HCT116 (cell line): ENCODE results near the gene MYO3B. TPM values are rescaled to one million over a fixed set of nuclear protein-coding genes. Genes with fewer than 3 reads are reported as not detected.

Experiments used
- ATAC-seq: fragments of 200-7000 bp; cut with Tn5 transposase; 2 replicates; pipeline ENCODE4 v1.9.1; 2020; ENCODE audit warnings: mild to moderate bottlenecking, moderate library complexity
- BruUV-seq: library from RNA; stranded (reverse); fragments of 400-500 nt; replicated peaks from 2 replicates; lab custom pipeline; 2021; lab: Mats Ljungman, UMichigan
- CTCF ChIA-PET: fragments of 300-600 bp; sonication (Branson Sonifier 250); formaldehyde crosslinking; loops from one replicate; lab custom pipeline; 2021; ENCODE audit warnings: antibody characterized with exemption; lab: Charles Lee
- POLR2A ChIA-PET: fragments of 300-600, 350-600 bp; sonication (Branson Sonifier 250); formaldehyde crosslinking; loops from one replicate; lab custom pipeline; 2021; ENCODE audit warnings: antibody characterized with exemption; lab: Charles Lee
- RAD21 ChIA-PET, 2 experiments: fragments of 300-600 bp; sonication (Branson Sonifier 250); formaldehyde crosslinking; loops; one replicate each; lab custom pipeline; 2023; ENCODE audit warnings: low total read pairs in 2 of 2; ENCODE audit not compliant: uncharacterized antibody in 2 of 2, unreplicated experiment in 2 of 2, low non-redundant PET in 1 of 2; lab: Charles Lee
- DNase-seq: peaks from one replicate; pipeline ENCODE4 v3.0.0-alpha.2; 2010; ENCODE audit warnings: low read depth, low spot score
- H2AFZ ChIP-seq: fragments of 200-600 bp; shearing (Covaris generic), sonication (generic); 2 replicates; pipeline ENCODE4 v1.6.1; 2017; ENCODE audit warnings: low read depth, mixed run types, mixed read lengths, antibody characterized with exemption, low read length; ENCODE audit not compliant: poor library complexity, severe bottlenecking
- H3K27ac ChIP-seq: 2 replicates; pipeline ENCODE4 v1.5.1; 2012; ENCODE audit warnings: low read depth, low read length
- H3K27me3 ChIP-seq: fragments of 200-600 bp; sonication (generic); 2 replicates; pipeline ENCODE4 v1.6.1; 2016; ENCODE audit warnings: mixed run types, low read length, mixed read lengths; ENCODE audit not compliant: insufficient read depth
- H3K36me3 ChIP-seq, 2 experiments: fragments of 200-500 bp in 1 of 2; fragments of 200-600 bp in 1 of 2; sonication (Bioruptor generic) in 1 of 2; sonication (generic) in 1 of 2; 2 replicates each; pipeline versions ENCODE4 v1.5.1 to v1.6.1; 2014 to 2016; ENCODE audit warnings: low read length in 2 of 2, inconsistent platforms in 1 of 2, mixed read lengths in 1 of 2, mixed run types in 1 of 2; ENCODE audit not compliant: insufficient read depth in 2 of 2, control insufficient read depth in 1 of 2
- H3K4me1 ChIP-seq, 2 experiments: fragments of 200-600 bp in 1 of 2; sonication (generic) in 1 of 2; 2 replicates each; pipeline versions ENCODE4 v1.5.1 to v1.6.1; 2012 to 2017; ENCODE audit warnings: low read length in 2 of 2, inconsistent platforms in 1 of 2, mild to moderate bottlenecking in 1 of 2, mixed read lengths in 1 of 2, mixed run types in 1 of 2, moderate library complexity in 1 of 2; ENCODE audit not compliant: insufficient read depth in 2 of 2, control insufficient read depth in 1 of 2
- H3K4me2 ChIP-seq: fragments of 200-600 bp; sonication (generic); 2 replicates; pipeline ENCODE4 v1.6.1; 2017; ENCODE audit warnings: mixed run types, low read length, mixed read lengths
- H3K4me3 ChIP-seq, 2 experiments: fragments of 200-600 bp in 1 of 2; sonication (generic) in 1 of 2; replicated peaks in 1 of 2; 2 replicates each; pipeline ENCODE4 v1.5.1; 2011 to 2016; ENCODE audit warnings: low read length in 2 of 2, control low read depth in 1 of 2, low read depth in 1 of 2, mild to moderate bottlenecking in 1 of 2, mixed read lengths in 1 of 2, mixed run types in 1 of 2
- H3K79me2 ChIP-seq: fragments of 200-600 bp; sonication (generic); 2 replicates; pipeline ENCODE4 v1.6.1; 2017; ENCODE audit warnings: mild to moderate bottlenecking, mixed run types, low read length, moderate library complexity, mixed read lengths; ENCODE audit not compliant: insufficient read depth
- H3K9ac ChIP-seq: fragments of 200-600 bp; sonication (generic); 2 replicates; pipeline ENCODE4 v1.6.1; 2016; ENCODE audit warnings: low read length, mixed read lengths
- H3K9me2 ChIP-seq: fragments of 200-600 bp; sonication (generic), shearing (Covaris generic); 2 replicates; pipeline ENCODE4 v1.6.1; 2017; ENCODE audit warnings: mixed run types, mild to moderate bottlenecking, moderate library complexity; ENCODE audit not compliant: insufficient read depth
- H3K9me3 ChIP-seq, 2 experiments: fragments of 200-500 bp in 1 of 2; fragments of 200-600 bp in 1 of 2; sonication (Bioruptor generic) in 1 of 2; sonication (generic) in 1 of 2; 2 replicates each; pipeline ENCODE4 v1.6.1; 2014 to 2017; ENCODE audit warnings: low read length in 2 of 2, mixed read lengths in 2 of 2, inconsistent platforms in 1 of 2, low read depth in 1 of 2, mild to moderate bottlenecking in 1 of 2, mixed run types in 1 of 2, moderate library complexity in 1 of 2; ENCODE audit not compliant: control insufficient read depth in 1 of 2, insufficient read depth in 1 of 2
- H4K20me1 ChIP-seq: fragments of 200-600 bp; sonication (generic), shearing (Covaris generic); 2 replicates; pipeline ENCODE4 v1.6.1; 2017; ENCODE audit warnings: mixed run types, mild to moderate bottlenecking, moderate library complexity; ENCODE audit not compliant: insufficient read depth
- ATF3 ChIP-seq: IDR thresholded peaks from 2 replicates; pipeline ENCODE4 v1.6.1; 2012
- CEBPB ChIP-seq: IDR thresholded peaks from 2 replicates; pipeline ENCODE4 v1.6.1; 2012; ENCODE audit warnings: low read depth
- CTCF ChIP-seq, 3 experiments: fragments of 200-600 bp in 1 of 3; sonication (generic) in 1 of 3; IDR thresholded peaks in 2 of 3; conservative IDR thresholded peaks in 1 of 3; 2 replicates each; pipeline ENCODE4 v1.5.1; 2012 to 2017; ENCODE audit warnings: low read depth in 2 of 3, low read length in 2 of 3, antibody characterized with exemption in 1 of 3, borderline replicate concordance in 1 of 3, control low read depth in 1 of 3, mild to moderate bottlenecking in 1 of 3, mixed read lengths in 1 of 3, mixed run types in 1 of 3, moderate library complexity in 1 of 3; ENCODE audit not compliant: insufficient read depth in 1 of 3
- ELF1 ChIP-seq: IDR thresholded peaks from 2 replicates; pipeline ENCODE4 v1.6.1; 2012; ENCODE audit warnings: low read depth, borderline replicate concordance
- EZH2phosphoT487 ChIP-seq: fragments of 200-600 bp; IDR thresholded peaks from 2 replicates; pipeline ENCODE4 v1.6.1; 2018; ENCODE audit warnings: antibody characterized with exemption, borderline replicate concordance
- MAX ChIP-seq: IDR thresholded peaks from 2 replicates; pipeline ENCODE4 v1.6.1; 2012
- POLR2A ChIP-seq: IDR thresholded peaks from 2 replicates; pipeline ENCODE4 v1.7.0; 2011; ENCODE audit warnings: borderline replicate concordance; ENCODE audit not compliant: insufficient read depth, insufficient read length; ENCODE audit errors: extremely low read depth
- RAD21 ChIP-seq: IDR thresholded peaks from 2 replicates; pipeline ENCODE4 v1.6.1; 2012; ENCODE audit warnings: low read depth, mild to moderate bottlenecking
- REST ChIP-seq: IDR thresholded peaks from 2 replicates; pipeline ENCODE4 v1.6.1; 2012; ENCODE audit warnings: low read depth
- SIN3A ChIP-seq: IDR thresholded peaks from 2 replicates; pipeline ENCODE4 v1.6.1; 2012; ENCODE audit warnings: low read depth
- SP1 ChIP-seq: IDR thresholded peaks from 2 replicates; pipeline ENCODE4 v1.6.1; 2012; ENCODE audit warnings: low read depth
- SRF ChIP-seq: IDR thresholded peaks from 2 replicates; pipeline ENCODE4 v1.6.1; 2012; ENCODE audit warnings: low read depth
- YY1 ChIP-seq: IDR thresholded peaks from 2 replicates; pipeline ENCODE4 v1.6.1; 2011; ENCODE audit warnings: low read length, low read depth, moderate library complexity, mild to moderate bottlenecking; ENCODE audit not compliant: insufficient replicate concordance; ENCODE audit errors: extremely low read depth
- ZBTB33 ChIP-seq: IDR thresholded peaks from 2 replicates; pipeline ENCODE4 v1.6.1; 2011; ENCODE audit warnings: mild to moderate bottlenecking, low read length, moderate library complexity; ENCODE audit not compliant: insufficient replicate concordance; ENCODE audit errors: extremely low read depth
- ZNF274 ChIP-seq: fragments of 200-500 bp; sonication (Bioruptor generic); IDR thresholded peaks from 2 replicates; pipeline ENCODE4 v1.6.1; 2014; ENCODE audit warnings: mild to moderate bottlenecking, low read depth, low read length, inconsistent platforms
- intact Hi-C: fragments of 100-400 bp; cut with micrococcal nuclease; formaldehyde crosslinking; loops from 2 replicates; pipeline ENCODE4 v1.10.0; 2022
- total RNA-seq: library from RNA; stranded (reverse); gene quantifications from one replicate; pipeline ENCODE4 v1.2.1, GENCODE V29; 2021; ENCODE audit not compliant: unreplicated experiment

Gene MYO3B
- total RNA-seq, 1 experiment from 2014 or later: not detected

- ATAC-seq (no peak), DNase-seq (no peak)
- BruUV-seq: no TSS peak
- TF ChIP-seq ATF3: no peak
- no peak for TF ChIP-seq MAX
- no peak for TF ChIP-seq ELF1
- TF ChIP-seq CEBPB: no peak
- no peak for TF ChIP-seq SP1
- TF ChIP-seq REST: no peak
- TF ChIP-seq YY1: no peak
- no peak for TF ChIP-seq EZH2phosphoT487
- TF ChIP-seq POLR2A: no peak
- no peak for TF ChIP-seq CTCF (IDR thresholded peaks at IDR 0.05 in 2 of 3, conservative IDR thresholded peaks at IDR 0.05 in 1 of 3; ENCODE audit: borderline replicate concordance in 1 of 3, insufficient read depth in 1 of 3, low read depth in 2 of 3, low read length in 2 of 3)
- no peak for TF ChIP-seq SRF
- no peak for TF ChIP-seq ZNF274
- TF ChIP-seq SIN3A: no peak
- no peak for TF ChIP-seq ZBTB33
- no peak for TF ChIP-seq RAD21
- H3K9me2 ChIP-seq: no peaks in the 10 kb centered on the region
- H3K79me2 ChIP-seq: no peaks in the 10 kb centered on the region
- H3K4me1 ChIP-seq: no peaks in the 10 kb centered on the region
- H3K27ac ChIP-seq: no peak overlapping the region
- intact Hi-C loops: no loop called here
- H3K9ac ChIP-seq: no peak overlapping the region
- H3K4me3 ChIP-seq: no peak overlapping the region
- ChIA-PET CTCF (no interaction called here), POLR2A (no interaction called here), RAD21 (no interaction called here)
- H3K9me3 ChIP-seq: no peaks in the 10 kb centered on the region
- H3K4me2 ChIP-seq: no peak overlapping the region
- no peaks in the 10 kb centered on the region for H4K20me1 ChIP-seq
- no peaks in the 10 kb centered on the region for H3K27me3 ChIP-seq
- no peak overlapping the region for H2AFZ ChIP-seq
- no peaks in the 10 kb centered on the region for H3K36me3 ChIP-seq
These were observed 327.8 kb downstream of the MYO3B start for GRCh38 chr2:170505631-170506275.
